Tongue (tissue), 2 donors: ENCODE results near the gene RNF220. TPM values are rescaled to one million over a fixed set of nuclear protein-coding genes. Genes with fewer than 3 reads are reported as not detected.
A peak's percentile ranks its signal among the peaks of the same experiment; 100 is the strongest.

Experiments used
- DNase-seq: peaks from one replicate; pipeline ENCODE4 v3.0.0-alpha.2; 2015
- total RNA-seq: library from RNA; depleted of rRNA; stranded (reverse); fragments of >200 nt; gene quantifications from one replicate; pipeline ENCODE4 v1.2.3, GENCODE V29; 2014

RNF220 gene
- total RNA-seq, 1 donor from 2014 or later: 52.0 TPM

DNA sequence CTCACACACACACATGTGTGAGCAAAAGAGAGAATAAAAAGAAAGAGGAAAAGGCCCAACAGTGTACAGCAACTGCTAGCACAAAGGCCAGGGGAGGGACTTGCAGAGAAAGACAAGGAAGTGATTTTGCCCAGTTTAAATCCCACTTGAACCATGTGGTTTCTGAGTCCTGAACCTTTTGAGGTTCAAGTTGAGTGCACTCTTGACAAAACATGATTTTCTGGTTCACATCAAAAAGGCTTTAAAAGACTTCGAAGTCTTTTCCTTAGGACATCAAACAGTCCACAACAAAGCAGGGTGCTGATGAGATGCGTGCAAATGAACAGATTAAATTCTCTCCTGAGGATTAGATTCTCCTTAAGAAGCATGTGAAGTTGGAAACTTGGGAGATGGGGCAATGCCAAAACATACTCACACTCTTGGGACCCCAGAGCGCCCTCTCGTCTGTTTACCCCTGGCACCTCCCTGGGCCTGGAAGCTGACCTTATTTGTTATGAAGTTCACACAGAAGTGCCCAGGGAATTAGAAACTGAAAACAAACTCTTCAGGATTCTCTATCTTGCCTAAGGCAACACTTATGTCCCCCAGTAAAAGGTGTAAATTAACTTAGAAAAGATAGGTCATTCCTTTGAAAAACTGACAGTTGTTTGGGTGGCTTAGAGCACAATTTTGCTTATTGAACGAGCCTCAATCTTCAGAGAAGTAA, 31.5 kb downstream of the RNF220 start:
- no peak for DNase-seq

DNA sequence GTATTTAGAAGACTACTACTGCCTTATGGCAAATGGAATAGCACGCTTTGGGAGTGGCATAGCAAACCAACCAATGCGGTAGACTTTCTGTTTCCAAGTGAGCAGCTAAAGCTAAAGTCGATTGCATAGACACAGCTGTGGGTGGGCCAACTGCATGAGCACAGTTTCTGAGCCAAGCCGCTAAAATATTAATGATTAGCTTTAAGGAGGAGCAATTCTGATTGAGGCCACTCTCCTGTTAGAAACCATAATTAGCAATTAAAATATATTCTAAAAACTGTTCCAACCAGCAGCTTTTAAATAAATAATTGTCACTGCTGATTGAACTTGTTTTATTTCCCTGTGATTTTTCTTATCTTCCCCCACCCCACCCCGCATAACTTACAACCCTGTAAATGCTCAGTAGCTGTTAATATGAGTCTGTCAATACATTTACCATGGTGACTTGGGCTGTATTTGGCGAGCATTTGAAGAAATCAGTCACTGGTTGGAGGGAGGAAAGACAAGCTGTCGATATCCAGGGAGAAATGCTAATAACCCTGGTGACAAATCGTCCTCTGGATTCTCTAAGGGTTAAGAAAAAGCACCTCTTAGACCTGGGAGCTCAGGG, 32.2 kb downstream of the RNF220 start:
- no peak for DNase-seq

DNA sequence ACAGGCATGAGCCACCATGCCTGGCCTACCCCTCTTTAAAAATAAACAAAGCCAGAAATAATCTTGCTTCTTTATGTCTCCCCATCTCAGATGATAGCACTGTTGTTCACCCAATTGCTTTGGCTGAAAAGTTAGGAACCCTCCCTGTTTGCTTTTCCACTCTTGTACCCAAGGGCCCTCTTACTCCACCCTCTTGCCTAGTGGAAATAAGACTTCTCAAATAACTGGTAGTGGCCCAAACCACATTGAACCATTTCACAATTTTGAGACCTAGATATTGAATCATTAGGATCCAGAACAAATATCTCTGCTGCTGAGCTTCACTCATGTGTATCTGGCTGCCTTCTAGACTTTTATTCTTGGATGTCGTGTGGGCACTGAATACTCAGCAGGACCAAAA, 37.7 kb downstream of the RNF220 start:
- no peak for DNase-seq

DNA sequence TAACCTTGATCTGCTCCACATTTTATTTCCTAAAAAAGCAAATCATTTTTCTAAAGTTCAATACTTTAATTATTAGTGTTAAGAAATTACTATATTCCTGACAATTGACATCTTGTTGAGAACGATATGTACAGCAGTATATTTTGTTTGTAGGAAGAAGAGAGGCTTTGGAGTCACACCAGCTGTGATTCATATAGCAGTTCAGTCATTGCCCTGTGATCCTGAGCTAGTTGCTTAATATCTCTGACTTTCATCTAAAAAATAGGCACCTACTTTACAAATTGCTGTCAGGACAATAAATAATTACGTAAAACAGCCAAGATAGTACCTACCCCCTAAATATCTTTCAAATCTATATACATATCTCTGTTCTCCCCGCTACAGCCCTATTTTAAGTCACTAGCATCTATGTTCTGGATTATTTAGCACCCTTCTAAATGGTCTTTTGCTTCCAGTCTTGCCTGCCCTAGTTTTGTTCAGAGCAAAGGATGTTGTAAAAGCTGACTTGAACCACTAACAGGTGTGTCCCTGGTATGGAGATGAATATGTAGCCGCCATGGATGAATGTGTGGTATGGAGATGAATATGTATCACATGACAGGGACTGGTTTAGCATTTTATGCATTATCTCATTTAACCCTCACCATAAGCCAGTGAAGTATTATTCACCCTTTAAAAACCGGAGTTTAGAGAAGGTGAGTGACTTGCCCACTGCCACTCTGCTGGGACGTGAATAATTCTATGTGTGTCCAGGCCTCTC, 42.2 kb downstream of the RNF220 start:
- DNase-seq: no peak

DNA sequence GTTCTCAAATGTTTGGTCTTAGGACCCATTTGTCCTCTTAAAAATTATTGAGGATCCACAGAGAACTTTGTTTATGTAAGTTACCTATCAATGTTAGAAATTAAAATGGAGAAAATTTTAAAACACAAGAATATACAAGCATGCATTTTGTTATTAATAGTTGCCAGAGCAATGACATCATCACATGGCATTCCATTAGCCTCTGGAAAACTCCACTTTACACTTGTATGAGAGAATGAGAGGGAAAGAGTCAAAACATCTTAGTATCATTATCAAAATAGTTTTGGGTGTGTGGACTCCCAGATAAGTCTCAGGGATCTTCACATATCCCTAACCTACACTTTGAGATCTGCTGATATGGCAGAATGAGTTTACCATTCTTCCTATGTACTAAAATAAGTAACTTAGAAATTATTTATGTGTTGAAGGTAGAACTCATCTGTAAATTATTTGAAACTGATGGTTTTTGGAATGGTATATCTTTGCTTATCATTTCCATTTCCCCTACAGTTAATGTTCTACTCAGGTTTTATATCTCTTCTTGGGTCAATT, 48.8 kb downstream of the RNF220 start:
- no peak for DNase-seq

DNA sequence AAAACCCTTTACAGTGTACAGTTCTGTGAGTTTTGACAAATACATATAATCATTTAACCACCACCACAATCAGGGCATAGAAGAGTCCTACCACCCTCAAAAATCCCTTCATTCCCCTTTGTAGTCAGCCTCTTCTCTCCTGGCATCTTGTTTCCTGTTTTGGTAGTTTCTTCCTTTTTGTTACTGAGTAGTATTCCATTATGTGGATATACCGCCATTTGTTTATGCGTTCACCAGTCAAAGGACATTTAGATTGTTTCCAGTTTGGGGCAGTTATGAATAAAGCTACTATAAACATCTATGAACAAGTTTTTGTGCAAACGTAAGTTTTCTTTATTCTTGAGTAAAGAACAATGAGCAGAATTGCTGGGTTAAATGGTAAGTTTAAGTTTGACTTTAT, 49.6 kb downstream of the RNF220 start:
- no peak for DNase-seq

DNA sequence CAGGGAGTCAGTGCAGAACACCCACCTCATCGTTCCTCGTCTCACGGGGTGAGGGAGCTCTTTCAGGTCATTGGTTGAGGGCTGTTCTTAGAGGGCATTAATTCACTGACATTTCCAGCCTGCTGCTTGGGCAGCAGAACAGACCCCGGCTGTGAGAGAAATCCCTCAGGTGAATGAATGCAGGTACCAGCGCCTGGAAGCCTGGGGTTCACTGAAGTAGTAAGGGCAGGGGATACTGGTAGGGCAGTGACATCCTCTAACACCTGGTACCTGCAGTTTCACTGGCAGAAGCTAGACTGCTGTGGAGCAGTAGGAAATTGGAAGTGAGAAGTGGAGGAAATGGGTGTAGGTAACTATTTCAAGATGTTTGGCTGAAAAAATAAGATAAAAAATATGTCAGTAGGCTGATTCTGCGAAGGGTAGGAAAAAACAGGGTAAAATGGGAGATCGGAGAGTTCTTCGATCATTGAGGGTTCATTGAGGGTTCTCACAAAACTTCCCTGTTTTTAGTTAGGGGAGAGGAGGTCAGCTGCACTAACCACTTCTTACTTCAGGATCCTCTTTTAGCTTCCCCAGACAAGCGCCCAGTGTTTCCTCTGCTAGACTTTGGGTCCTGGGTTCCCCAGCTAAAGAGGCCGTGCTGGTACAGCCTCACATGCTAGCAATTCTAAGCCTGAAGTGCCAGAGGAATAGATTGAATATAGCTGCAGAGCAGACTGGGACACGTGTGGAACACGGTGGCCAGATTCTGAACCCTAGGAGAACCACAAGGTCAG, 55.2 kb downstream of the RNF220 start:
- no peak for DNase-seq

DNA sequence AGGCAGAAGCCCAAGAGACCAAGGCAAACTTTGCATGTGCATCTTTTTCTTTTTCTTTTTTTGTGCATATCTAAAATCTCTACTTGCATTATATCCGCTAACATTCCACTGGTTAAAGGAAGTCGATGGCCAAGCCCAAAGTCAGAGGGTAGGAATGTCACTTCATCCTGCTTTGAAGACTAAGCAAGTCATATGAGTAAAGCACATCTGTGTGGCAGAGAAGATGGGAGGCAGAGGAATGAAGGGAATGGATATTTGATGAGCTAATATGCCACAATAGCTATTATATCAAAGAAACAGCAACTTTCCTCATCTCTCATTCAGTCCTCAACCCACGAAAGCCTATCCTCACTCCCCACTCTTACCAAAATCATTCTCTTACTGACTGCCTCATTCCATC, 59.3 kb downstream of the RNF220 start:
- no peak for DNase-seq

DNA sequence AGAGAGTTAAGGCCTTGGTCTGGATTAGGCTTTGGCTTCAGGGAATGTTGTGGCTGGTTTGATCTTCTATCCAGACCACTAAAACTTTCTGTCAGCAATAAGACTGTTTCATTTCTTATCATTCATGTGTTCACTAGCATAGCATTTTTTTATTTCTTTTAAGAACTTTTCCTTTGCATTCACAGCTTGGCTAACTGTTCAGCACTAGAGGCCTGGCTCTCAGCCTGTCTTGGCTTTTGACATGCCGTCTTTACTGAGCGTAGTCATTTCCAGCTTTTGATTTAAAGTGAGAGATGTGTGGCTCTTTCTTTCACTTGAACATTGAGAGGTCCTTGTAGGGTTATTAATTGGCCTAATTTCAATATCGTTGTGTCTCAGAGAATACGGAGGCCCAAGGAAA, 62.5 kb downstream of the RNF220 start:
- DNase-seq: no peak

DNA sequence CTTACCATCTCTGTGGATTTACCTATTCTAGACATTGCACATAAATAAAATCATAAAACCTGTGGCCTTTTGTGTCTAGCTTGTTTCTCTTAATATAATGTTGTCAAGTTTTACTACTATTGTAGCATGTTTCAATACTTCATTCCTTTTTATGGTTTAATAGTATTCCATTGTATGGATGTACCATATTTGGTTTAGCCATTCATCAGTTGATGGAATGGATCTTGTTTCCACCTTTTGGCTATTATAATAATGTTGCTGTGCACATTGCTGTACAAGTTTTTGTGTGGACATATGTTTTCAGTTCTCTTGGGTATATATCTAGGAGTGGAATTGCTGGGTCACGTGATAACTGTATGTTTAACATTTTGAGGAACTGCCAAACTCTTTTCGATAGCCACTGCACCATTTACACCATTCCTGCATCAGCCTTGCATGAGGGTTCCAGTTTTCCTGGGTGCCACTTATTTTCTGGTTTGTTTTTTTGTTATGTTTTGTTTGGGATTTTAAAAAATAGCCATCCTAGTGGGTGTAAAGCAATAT, 66.9 kb downstream of the RNF220 start:
- no peak for DNase-seq

DNA sequence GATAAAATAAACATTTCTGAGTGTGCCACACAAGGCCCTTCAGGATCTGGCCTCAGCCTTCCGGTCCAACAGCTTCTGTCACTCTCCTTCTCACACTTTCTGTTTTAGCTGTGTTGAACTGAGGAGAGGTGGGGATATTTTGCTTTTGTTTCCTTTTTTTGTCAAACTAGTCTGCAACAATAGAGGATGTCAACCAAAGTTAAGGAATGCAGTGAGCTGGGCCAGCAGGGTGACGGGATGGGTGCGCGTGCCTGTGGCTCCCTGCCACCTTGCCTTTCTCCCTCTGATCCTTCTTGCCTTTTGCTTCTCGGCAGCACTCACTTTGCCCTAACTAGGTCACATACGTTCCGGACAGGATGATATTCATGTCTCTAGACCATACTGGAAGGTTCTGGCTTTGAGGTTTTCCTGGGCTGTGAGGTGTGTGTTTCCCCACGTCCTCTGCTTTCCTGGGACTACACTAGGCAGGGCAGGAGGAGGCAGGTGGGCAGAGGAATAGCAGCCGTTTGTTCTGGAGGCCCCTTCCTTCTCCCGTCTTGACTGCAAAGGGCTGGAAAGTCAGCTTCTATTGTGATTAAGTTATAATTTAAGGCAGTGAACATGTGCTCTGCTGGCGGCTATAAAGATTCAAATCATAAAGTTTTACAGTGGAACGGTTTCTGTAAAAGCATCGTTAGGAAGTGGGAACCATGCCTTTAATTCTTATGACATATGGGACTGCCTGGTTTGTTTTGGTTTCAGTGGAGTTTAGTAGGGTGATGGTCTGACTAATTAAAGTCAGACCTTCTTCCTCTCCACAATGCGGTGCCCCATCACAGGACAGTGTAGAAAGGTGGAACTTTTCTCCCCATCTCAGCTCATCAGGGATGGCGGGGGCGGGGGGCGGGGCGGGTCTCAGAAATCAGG, 67.8 kb downstream of the RNF220 start:
- peak; percentile 14 for DNase-seq

DNA sequence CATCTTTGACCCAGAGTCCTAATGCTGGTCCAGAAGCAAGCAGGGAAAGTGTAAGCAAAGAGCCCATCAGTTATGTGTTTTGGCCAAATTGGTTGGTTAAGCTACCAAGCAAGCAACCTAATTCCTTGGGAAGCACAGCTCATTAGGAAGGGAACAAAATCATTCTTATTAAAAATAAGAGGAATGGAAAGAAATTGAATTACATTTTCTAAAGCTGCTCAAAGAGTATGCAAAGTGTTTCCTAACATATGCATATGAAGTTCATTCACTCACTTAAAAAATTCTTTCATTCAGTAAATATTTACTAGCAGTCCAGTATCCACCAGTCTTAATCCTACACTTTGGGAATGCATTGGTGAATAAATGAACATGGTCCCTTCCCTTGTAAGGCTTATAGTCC, 71.8 kb downstream of the RNF220 start:
- no peak for DNase-seq

DNA sequence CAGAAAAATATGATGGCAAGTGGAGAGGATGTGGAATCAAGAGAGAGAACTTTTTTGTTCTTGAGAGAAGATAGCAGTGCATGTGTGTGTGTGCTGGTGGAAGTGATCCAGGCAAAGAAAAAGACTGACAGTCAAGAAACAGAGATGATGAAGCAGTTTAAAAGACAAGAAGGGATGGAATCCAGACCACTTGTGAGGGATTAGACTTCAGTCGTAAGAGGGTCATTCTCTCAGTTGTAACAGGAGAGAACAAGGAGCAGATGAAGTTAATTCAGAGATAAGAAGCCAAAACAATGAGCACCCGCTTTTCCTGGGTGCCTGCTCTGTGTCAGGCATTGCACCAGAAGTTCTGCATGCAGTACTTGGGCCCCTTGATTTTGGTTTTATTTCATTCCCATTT, 76.6 kb downstream of the RNF220 start:
- no peak for DNase-seq

DNA sequence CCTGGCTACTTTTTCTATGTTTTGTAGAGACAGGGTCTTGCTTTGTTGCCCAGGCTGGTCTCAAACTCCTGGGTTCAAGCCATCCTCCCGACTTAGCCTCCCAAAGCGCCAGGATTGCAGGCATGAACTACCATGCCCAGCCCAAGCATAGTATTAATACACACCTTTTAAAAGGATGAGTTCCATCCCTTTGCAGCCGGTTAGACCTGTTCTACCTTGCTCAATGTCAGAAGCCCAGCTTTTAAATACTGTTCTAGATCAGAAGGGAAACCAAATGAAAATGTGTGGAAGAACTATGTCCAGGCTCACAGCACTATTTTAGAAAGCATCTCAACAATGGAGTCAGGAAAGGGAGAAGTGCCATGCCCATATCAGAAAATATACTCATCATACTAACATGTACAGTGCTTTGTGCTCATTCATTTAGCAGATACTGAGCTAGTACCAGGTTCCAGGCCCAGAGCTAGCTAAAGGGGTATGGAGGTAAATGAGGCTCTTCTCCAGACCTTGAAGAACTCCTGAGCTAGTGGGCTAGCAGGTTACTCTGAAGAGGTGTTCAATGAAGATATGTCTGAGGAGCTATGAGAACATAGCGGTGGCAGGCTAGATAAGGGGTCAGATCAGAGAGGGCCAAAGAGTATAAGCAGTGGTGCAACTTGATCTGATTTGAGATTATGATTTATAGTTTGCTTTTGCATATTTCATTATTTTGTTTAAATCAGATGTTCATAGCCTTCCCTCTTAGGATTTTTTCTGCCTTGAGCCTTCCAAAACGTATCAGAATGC, 78.2 kb downstream of the RNF220 start:
- DNase-seq: no peak

DNA sequence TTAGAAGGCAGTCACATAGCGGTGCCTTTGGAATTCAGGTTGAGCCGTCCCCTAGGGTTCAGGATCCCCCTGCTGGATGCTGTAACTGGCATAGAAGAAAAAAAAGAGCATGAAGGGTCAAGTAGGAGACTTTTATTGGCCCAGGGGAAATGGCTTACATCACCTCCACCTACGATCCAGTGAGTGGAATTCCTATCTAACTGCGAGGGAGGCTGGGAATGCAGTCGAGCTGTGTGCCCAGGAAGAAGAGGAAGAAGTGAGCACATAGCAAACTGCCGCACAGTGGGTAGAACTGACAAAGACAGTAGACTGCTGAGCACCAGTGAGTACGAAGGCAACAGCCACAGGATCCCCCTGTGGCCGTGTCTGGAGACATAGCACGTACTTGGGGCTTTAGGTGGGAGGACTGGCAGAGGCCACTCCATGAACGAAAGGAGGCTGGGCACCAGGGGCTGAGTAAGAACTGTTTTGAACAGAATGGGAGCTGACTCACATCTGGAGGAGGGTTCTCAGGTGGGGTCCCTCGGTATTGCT, 79.2 kb downstream of the RNF220 start:
- DNase-seq: no peak

DNA sequence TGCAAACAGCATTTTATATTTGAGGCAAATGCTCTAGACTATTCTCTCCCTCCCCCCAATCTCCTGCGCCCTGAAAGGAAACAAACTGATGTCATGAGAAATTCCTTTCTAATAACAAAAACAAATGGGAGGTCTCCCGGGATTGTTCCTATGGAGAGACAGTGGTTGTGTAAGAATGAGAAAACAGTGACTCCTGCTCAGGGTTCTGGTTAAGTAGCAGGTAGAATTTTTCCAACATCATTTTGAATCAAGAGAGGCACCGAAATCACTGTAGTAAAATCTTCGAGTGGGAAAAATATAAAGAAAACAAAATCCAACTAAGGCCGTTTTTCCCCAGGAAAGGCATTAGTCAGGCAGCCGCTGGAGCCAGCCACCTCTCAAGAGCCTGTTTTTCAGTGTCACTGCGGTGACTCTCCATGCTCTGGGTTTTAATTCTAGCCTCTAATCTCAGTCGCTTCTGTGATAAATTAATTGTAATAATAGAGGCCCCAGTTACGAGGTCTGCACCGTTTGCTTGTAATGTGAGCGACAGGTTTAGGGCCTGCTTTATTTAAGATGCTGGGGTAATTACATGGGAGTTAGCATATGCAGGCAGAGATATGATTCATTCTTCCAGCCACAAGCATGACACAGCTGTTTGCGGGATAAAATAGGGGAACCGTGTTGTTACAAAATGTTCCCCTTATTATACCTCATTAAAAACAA, 80.3 kb downstream of the RNF220 start:
- DNase-seq: peak; percentile 14

DNA sequence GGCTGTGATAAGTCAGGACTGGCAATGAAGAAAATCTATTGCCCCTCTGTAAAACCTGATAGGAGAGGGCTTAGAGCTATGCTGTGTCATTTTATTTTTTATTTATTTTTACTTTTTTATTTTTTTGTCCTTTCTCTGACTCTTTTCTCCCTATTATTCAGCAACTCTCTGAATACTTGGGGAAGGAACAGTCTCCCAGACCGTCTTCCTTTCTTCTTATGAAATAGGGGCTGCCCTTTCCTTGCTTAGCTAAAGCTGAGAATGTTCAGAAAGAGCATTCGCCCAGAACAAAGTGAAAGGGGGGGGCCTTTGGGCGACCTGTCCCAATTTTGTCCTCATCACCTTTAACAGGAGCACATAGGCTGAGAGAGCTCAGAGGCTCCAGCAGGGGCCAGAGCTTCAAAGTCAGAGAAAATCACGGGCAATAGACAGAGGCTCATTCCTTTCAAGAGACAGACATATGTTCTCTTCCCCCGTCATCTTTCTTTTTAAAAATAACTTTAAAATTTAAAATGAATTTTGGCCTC, 80.9 kb downstream of the RNF220 start:
- no peak for DNase-seq

DNA sequence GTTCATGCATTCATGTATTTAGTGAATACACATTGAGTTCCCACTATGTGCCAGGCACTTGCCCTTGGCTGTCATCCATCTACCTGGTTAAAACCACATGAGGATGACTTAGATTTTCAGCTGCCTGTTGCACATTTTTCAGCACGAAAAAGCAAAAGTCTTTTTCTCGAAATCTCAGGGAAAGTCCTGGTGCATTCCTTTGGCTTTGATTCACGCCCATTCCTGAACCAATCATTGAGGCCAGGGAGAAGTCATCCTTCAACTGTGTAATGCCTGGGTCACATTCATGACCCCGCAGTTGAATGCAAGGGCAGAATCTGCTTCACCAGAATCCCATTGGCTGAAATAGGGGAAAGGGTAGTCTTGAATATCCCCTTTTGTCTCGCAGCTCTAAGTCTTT, 84.4 kb downstream of the RNF220 start:
- DNase-seq: no peak

DNA sequence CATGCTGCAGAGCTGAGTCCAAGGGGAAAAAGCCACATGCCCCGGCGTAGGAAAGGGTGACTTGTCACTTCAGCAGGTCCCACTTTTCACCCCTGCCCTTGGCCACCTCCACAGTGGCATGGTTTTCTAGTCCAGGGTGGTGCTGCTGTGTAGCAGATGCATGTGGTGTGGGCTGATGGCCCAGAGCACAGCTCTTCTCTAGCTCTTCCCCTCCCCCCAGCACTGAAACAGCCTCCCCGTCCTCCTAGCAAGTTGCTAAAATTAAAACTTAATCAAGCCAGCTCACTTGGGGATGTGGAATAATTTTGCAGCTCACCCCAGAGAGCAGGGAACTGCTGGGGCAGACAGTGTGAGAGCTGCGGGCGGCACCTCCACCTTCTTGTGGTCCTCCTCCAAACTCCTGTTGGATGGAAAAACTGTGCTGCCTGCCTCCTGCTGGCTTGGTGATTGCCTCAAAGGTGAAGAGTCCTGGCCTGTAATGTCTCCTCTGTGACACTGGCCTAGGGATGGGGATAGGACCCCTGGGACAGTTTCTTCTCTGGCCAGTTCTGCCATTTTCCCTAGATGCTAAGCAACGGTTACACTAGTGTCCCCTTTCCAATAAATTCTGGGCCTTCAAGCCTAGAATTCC, 91.6 kb downstream of the RNF220 start:
- no peak for DNase-seq
